RWPE2 (cell line): ENCODE data around the gene ACOT13.
A peak's percentile ranks its signal among the peaks of the same experiment; 100 is the strongest.

Source experiments
- ATAC-seq: fragments of 200-7000 bp; cut with Tn5 transposase; 3 replicates; pipeline ENCODE4 v1.9.1; 2021; ENCODE audit warnings: low read depth
- DNase-seq: peaks from one replicate; pipeline ENCODE4 v3.0.0-alpha.2; 2020; ENCODE audit warnings: low spot score
- H3K27ac ChIP-seq: fragments of 450-650 bp; 2 replicates; pipeline ENCODE4 v1.5.1; 2017; ENCODE audit warnings: mild to moderate bottlenecking; ENCODE audit not compliant: poor library complexity, severe bottlenecking
- H3K27me3 ChIP-seq: fragments of 250-450 bp; sonication (Bioruptor Pico); 2 replicates; pipeline ENCODE4 v1.5.1; 2021; ENCODE audit warnings: mild to moderate bottlenecking, moderate library complexity; ENCODE audit not compliant: insufficient read depth, poor library complexity, severe bottlenecking
- H3K36me3 ChIP-seq: fragments of 250-450 bp; sonication (Bioruptor Pico); 2 replicates; pipeline ENCODE4 v1.5.1; 2020; ENCODE audit warnings: low read depth, mild to moderate bottlenecking, moderate library complexity
- H3K4me1 ChIP-seq: fragments of 250-450 bp; sonication (Bioruptor Pico); 2 replicates; pipeline ENCODE4 v1.5.1; 2021; ENCODE audit warnings: mild to moderate bottlenecking, moderate library complexity; ENCODE audit not compliant: insufficient read depth, poor library complexity, severe bottlenecking
- H3K4me3 ChIP-seq: fragments of 250-450 bp; sonication (Bioruptor Pico); 2 replicates; pipeline ENCODE4 v1.5.1; 2021; ENCODE audit warnings: mild to moderate bottlenecking, moderate library complexity; ENCODE audit not compliant: severe bottlenecking
- H3K9me3 ChIP-seq: fragments of 250-450 bp; sonication (Bioruptor Pico); 2 replicates; pipeline ENCODE4 v1.5.1; 2021; ENCODE audit warnings: mild to moderate bottlenecking, moderate library complexity; ENCODE audit not compliant: severe bottlenecking
- TF ChIP-seq, protein P1 (sequence below): fragments of 450-650 bp; IDR thresholded peaks from one replicate; pipeline ENCODE4 v1.5.1; 2017; ENCODE audit warnings: mild to moderate bottlenecking, moderate library complexity; ENCODE audit not compliant: poor library complexity, severe bottlenecking

ACOT13 gene

DNA sequence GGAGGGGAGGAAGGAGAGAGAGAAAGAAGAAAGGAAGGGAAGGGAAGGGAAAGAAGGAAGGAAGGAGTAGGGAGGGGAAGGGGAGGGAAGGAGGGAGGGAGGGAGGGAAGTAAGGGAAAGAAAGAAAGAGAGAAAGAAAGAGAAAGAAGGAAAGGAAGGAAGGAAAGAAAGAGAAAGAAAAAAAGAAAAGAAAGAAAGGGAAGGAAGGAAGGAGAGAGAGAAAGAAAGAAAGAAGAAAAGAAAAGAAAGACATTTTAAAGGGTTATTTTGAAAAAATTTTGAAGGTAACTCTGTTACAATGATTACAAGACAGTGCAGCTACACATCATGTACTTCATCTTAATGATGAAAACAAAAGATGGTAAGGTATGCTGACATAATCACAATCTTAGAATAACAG is 24.8 kb upstream of the ACOT13 start:
- DNase-seq, result no peak
- H3K36me3 ChIP-seq, result no peaks in the 10 kb centered on the region
- TF ChIP-seq, protein P1, sequence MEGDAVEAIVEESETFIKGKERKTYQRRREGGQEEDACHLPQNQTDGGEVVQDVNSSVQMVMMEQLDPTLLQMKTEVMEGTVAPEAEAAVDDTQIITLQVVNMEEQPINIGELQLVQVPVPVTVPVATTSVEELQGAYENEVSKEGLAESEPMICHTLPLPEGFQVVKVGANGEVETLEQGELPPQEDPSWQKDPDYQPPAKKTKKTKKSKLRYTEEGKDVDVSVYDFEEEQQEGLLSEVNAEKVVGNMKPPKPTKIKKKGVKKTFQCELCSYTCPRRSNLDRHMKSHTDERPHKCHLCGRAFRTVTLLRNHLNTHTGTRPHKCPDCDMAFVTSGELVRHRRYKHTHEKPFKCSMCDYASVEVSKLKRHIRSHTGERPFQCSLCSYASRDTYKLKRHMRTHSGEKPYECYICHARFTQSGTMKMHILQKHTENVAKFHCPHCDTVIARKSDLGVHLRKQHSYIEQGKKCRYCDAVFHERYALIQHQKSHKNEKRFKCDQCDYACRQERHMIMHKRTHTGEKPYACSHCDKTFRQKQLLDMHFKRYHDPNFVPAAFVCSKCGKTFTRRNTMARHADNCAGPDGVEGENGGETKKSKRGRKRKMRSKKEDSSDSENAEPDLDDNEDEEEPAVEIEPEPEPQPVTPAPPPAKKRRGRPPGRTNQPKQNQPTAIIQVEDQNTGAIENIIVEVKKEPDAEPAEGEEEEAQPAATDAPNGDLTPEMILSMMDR, result no peak
- peaks cover 7% of the 10 kb centered on the region for H3K9me3 ChIP-seq
- ATAC-seq, result no peak
- H3K27ac ChIP-seq, result no peak overlapping the region
- no peaks in the 10 kb centered on the region for H3K27me3 ChIP-seq
- peaks cover 14% of the 10 kb centered on the region for H3K4me1 ChIP-seq
- H3K4me3 ChIP-seq, result no peak overlapping the region

DNA sequence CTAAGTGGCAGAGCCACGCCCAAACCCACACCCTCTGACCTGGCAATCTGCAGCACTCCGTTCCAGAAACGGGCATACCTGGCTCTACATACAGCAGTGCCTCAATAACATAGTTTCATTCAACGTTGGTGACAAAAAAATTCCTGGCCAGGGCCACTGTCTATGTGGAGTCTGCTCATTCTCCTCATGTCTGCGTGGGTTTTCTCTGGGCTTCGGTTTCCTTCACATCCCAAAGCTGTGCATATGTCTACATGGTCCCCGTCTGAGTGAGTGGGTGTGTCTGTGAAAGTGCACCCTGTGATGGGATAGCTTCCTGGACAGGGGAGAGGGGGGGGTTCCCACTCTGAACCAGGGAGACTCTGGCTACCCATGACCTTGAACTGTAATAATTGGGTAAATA is 23.0 kb upstream of the ACOT13 start:
- peaks cover 16% of the 10 kb centered on the region for H3K4me1 ChIP-seq
- ATAC-seq (no peak), DNase-seq (no peak)
- H3K27ac ChIP-seq, result no peak overlapping the region
- TF ChIP-seq, protein P1, result no peak
- H3K27me3 ChIP-seq, result no peaks in the 10 kb centered on the region
- H3K9me3 ChIP-seq, result peaks cover 5% of the 10 kb centered on the region
- no peak overlapping the region for H3K4me3 ChIP-seq
- no peaks in the 10 kb centered on the region for H3K36me3 ChIP-seq

DNA sequence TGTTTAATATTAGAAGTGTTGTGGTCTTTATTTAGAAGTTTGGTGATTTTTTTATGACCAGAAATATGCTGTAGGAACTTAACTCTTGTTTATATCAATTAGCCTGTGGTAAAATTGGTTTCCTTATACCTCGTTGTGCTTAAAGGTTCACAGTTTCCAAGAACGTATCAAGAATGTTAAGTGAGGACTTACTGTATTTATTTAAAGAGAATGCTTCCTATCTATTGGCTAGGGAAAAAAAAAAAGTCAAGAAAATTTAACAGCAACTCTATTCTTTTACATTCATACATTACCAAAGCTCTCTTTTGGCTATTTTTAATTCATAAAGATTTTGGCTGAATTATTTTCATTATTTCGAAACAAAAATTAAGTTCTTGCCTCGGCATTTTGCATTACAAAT is 22.5 kb upstream of the ACOT13 start:
- Histone ChIP-seq H3K36me3 (no peaks in the 10 kb centered on the region; the same call in 1 of the 2 replicates), H3K9me3 (peaks cover under 1% of the 10 kb centered on the region), H3K4me3 (no peak overlapping the region), H3K27ac (no peak overlapping the region), H3K27me3 (no peaks in the 10 kb centered on the region), H3K4me1 (peaks cover 16% of the 10 kb centered on the region)
- ATAC-seq (no peak), DNase-seq (no peak)
- TF ChIP-seq, protein P1, result no peak

DNA sequence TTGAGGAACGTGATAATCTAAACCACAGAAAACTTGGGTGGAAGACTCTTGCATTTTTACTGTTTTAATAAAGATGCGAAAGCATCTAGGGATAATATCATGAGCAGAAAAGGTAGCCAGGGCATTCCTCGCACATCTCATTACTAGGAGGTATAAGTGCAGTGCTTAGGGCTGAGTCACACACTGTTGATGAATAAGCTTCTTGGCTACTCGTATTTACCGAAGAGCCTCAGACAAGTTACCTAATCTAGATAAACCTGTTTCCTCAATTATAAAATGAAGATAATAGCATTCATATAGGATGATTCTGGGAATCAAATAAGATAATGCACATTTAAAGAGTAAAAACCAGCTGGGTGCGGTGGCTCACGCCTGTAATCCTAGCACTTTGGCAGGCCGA is 20.1 kb upstream of the ACOT13 start:
- H3K4me3 ChIP-seq, result no peak overlapping the region
- TF ChIP-seq, protein P1, result no peak
- peaks cover 19% of the 10 kb centered on the region for H3K36me3 ChIP-seq
- peaks cover 16% of the 10 kb centered on the region for H3K4me1 ChIP-seq
- H3K27ac ChIP-seq, result peak overlapping the region; percentile 42
- peak; percentile 95 for ATAC-seq
- no peak for DNase-seq
- no peaks in the 10 kb centered on the region for H3K27me3 ChIP-seq
- H3K9me3 ChIP-seq, result no peaks in the 10 kb centered on the region

DNA sequence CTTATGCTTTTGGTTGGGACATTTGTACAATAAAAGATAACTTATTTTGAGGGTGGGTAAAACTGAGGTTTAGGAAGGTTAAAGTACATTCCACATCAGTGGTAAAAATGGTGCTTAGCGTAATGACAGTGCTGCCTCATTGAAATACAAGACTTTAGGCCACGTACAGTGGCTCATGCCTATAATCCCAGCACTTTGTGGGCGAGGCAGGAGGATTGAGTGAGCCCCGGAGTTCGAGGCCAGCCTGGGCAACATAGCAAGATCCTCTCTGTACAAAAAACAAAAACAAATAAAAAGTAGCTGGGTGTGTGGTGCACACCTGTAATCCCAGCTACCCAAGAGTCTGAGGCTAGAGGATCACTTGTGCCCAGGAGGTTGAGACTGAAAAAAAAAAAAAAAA is 18.6 kb upstream of the ACOT13 start:
- TF ChIP-seq, protein P1, result no peak
- Histone ChIP-seq H3K36me3 (peaks cover 31% of the 10 kb centered on the region), H3K9me3 (no peaks in the 10 kb centered on the region), H3K27ac (no peak overlapping the region), H3K27me3 (no peaks in the 10 kb centered on the region), H3K4me1 (peaks cover 16% of the 10 kb centered on the region), H3K4me3 (no peak overlapping the region)
- ATAC-seq, result no peak
- no peak for DNase-seq
